Large intestine (tissue), 3 donors: Measurements from ENCODE around the gene TMEM92. TPM values are rescaled to one million over a fixed set of nuclear protein-coding genes. Genes with fewer than 3 reads are reported as not detected.

ENCODE experiments used
- DNase-seq, 2 donors: peaks; one replicate each; pipeline versions ENCODE4 v3.0.0 to v3.0.0-alpha.2; 2013
- H3K27ac ChIP-seq: one replicate; pipeline ENCODE4 v1.5.1; 2013; ENCODE audit warnings: low read length
- H3K27me3 ChIP-seq: 2 replicates; pipeline ENCODE4 v1.6.1; 2013; ENCODE audit warnings: low read length; ENCODE audit not compliant: control insufficient read depth, insufficient read depth
- H3K36me3 ChIP-seq: 2 replicates; pipeline ENCODE4 v1.6.1; 2013; ENCODE audit warnings: low read length; ENCODE audit not compliant: control insufficient read depth, insufficient read depth
- H3K4me1 ChIP-seq: one replicate; pipeline ENCODE4 v1.6.1; 2013; ENCODE audit warnings: low read length; ENCODE audit not compliant: control insufficient read depth, insufficient read depth
- H3K4me3 ChIP-seq: one replicate; pipeline ENCODE4 v1.5.1; 2013; ENCODE audit warnings: low read length
- H3K9me3 ChIP-seq: one replicate; pipeline ENCODE4 v1.6.1; 2013; ENCODE audit warnings: mild to moderate bottlenecking, low read depth, low read length, moderate library complexity; ENCODE audit not compliant: control insufficient read depth
- WGBS: methylation state at CpG from one replicate; pipeline ENCODE4 v1.1.5; 2013; ENCODE audit warnings: low lambda C conversion rate; ENCODE audit not compliant: insufficient coverage; 5-methylcytosine and 5-hydroxymethylcytosine counted together
- polyA plus RNA-seq: library from polyadenylated mRNA; unstranded; fragments of 120-200 nt; gene quantifications from one replicate; pipeline ENCODE4 v1.2.1, GENCODE V29; 2013

The TMEM92 gene
- polyA plus RNA-seq, 1 donor, result 75.9 TPM

DNA sequence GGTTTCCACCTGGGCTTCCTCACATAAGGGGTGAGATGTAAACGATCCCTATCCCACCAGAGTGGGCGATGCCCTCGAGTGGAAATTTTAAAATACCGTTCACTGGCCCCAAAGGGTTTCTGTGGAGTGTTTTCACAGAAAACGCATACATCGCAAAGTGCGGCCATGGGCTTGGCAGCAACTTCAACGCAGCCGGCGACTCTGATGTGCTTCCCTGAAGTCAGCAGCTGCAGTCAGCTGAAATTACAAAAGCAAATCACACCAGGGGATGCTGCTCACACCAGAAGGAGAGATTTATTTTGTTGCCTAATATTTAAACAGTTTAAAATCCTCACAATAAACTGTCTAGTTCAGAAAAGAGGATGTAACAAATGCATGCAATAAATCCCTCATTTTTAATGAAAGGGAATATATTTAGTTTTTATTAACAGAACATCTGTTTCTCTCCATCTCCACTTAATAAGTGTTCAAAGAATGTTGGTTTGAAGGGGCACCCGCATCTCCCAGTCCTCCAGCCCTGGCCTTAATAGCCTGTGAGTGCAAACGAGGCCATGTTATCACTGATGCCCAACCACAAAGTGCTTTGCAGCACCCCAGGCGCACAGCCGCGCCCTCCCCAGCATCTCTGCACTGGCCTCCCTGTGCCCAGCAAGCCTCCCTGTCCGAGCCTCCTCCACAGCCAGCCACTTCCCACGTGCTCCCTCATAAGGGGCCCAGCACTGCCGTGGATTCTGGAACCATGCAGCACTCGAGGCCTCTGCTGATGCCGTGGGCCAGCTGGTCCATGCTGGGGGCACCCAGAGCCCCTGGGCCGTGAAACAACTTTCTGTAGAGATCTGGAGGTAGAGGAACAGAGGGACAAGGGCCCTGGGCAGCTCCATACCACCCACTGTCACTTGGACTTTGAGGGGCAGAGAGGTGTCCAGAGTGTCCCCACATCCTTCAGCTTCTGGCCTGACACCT is 54.4 kb downstream of the TMEM92 start:
- Histone ChIP-seq H3K4me1 (no peaks in the 10 kb centered on the region), H3K27me3 (peaks cover 9% of the 10 kb centered on the region), H3K36me3 (no peaks in the 10 kb centered on the region), H3K4me3 (no peak overlapping the region), H3K9me3 (no peaks in the 10 kb centered on the region), H3K27ac (no peak overlapping the region)
- whole genome bisulfite sequencing, result no CpG with 5 or more reads among the region's 21 CpGs
- no peak for DNase-seq

DNA sequence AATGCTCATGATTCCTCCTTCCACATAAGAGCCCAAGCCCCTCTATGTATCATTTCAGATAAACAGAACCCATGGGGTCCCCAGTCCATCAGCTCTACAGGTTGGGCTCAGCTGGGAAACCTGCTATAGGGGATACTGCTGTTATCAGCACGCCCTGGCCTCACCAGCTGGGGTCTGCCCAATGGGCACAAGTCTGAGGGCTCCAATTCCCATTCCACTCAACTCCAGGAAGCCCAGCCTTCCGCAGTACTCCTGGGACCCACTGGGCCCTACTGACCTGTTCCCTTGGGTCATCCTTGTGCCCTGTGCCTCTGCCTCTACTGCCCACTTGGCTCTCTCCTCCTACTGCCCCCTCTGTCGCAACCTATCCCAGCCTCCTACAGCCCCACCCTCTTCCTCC is 55.5 kb downstream of the TMEM92 start:
- no peaks in the 10 kb centered on the region for H3K36me3 ChIP-seq
- H3K9me3 ChIP-seq, result no peaks in the 10 kb centered on the region
- peaks cover 9% of the 10 kb centered on the region for H3K27me3 ChIP-seq
- no peak overlapping the region for H3K4me3 ChIP-seq
- DNase-seq, result no peak
- H3K4me1 ChIP-seq, result no peaks in the 10 kb centered on the region
- no CpG with 5 or more reads among the region's 3 CpGs for WGBS
- H3K27ac ChIP-seq, result no peak overlapping the region

DNA sequence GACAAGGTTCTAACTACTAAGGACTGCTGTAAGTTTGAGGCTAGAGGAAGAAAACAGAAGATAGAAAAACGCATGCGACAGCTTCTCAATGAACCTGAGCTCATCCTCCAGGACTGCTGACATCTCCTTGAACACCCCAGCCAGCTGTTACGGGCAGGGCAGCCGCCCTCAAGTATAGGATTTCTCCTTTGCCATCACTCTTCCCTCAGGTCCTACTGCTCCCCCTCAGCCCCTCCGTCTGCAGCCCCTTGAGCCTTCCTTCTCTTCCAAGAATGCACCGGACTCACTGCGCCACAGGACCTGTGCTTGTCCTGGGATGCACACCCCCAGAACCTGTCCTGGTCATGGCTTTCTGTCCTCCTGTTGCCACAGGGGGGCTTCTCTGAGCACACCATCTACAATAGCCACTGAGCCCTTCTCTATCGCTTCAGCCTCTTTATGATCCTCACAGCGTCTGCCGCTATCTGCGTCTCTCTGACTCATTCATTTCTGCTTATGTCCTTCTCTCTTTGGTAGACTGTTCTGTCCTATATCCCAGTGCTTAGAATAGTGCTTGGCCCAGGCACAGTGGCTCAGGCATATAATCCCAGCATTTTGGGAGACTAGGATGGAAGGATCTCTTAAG is 56.0 kb downstream of the TMEM92 start:
- Histone ChIP-seq H3K27ac (no peak overlapping the region), H3K9me3 (no peaks in the 10 kb centered on the region), H3K36me3 (no peaks in the 10 kb centered on the region), H3K4me1 (no peaks in the 10 kb centered on the region), H3K27me3 (peaks cover 9% of the 10 kb centered on the region), H3K4me3 (no peak overlapping the region)
- WGBS, result 90% methylated on average over 2 of the region's 11 CpGs
- no peak for DNase-seq

Other genes starting within 250 kb of the TMEM92 start
- 61.8 TPM for gene ITGA3, start 218.4 kb upstream of the TMEM92 start, polyA plus RNA-seq
- gene PDK2, start 179.1 kb upstream of the TMEM92 start, polyA plus RNA-seq, result 78.5 TPM
- gene SAMD14, start 144.3 kb upstream of the TMEM92 start, polyA plus RNA-seq, result 5.7 TPM
- gene PPP1R9B, start 123.8 kb upstream of the TMEM92 start, polyA plus RNA-seq, result 30.7 TPM
- gene SGCA, start 108.5 kb upstream of the TMEM92 start, polyA plus RNA-seq, result 1.2 TPM
- 488 TPM for gene COL1A1, start 72.8 kb upstream of the TMEM92 start, polyA plus RNA-seq
- gene XYLT2, start 71.7 kb downstream of the TMEM92 start, polyA plus RNA-seq, result 16.2 TPM
- gene MRPL27, start 98.7 kb downstream of the TMEM92 start, polyA plus RNA-seq, result 71.8 TPM
- gene EME1, start 98.8 kb downstream of the TMEM92 start, polyA plus RNA-seq, result 3.5 TPM
- 79.8 TPM for gene LRRC59, start 123.1 kb downstream of the TMEM92 start, polyA plus RNA-seq
- gene ACSF2, start 151.8 kb downstream of the TMEM92 start, polyA plus RNA-seq, result 77.8 TPM
- 5.9 TPM for gene CHAD, start 194.4 kb downstream of the TMEM92 start, polyA plus RNA-seq
- 39.3 TPM for gene RSAD1, start 204.4 kb downstream of the TMEM92 start, polyA plus RNA-seq
- 1.8 TPM for gene MYCBPAP, start 234.0 kb downstream of the TMEM92 start, polyA plus RNA-seq